ENCODE data around the gene TRIM38.

TRIM38 gene

GRCh38 chr6:26028746-26029569 lies 66.4 kb downstream of the TRIM38 start:
- no peak for DNase-seq

GRCh38 chr6:26029570-26029856 lies 66.9 kb downstream of the TRIM38 start:
- DNase-seq = no peak

- DNase-seq = no peak
Observed at GRCh38 chr6:26029857-26030653, 67.5 kb downstream of the TRIM38 start.

- no peak for DNase-seq
Observed at GRCh38 chr6:26030716-26031115, 68.1 kb downstream of the TRIM38 start.

DNA sequence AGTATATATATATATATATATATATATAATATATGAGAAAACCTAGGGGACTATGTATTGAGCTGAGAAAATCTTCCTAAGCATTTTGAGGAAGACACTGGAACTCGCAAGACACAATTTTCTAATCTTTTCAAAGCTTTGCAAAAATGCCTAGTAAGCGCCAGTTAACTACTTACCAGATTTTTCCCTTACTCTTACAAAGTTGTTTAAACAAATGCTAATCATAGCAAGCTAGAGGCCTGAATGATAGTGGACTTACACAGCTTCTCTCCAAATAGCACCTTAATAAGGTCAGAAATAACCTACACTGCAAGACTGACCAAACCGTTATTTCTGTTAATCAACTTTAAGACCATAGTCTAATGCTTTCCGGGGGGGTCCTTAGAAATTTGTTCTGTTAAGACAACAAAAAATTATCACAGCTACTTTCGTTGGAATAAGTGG lies 68.6 kb downstream of the TRIM38 start:
- no peak for DNase-seq

DNA sequence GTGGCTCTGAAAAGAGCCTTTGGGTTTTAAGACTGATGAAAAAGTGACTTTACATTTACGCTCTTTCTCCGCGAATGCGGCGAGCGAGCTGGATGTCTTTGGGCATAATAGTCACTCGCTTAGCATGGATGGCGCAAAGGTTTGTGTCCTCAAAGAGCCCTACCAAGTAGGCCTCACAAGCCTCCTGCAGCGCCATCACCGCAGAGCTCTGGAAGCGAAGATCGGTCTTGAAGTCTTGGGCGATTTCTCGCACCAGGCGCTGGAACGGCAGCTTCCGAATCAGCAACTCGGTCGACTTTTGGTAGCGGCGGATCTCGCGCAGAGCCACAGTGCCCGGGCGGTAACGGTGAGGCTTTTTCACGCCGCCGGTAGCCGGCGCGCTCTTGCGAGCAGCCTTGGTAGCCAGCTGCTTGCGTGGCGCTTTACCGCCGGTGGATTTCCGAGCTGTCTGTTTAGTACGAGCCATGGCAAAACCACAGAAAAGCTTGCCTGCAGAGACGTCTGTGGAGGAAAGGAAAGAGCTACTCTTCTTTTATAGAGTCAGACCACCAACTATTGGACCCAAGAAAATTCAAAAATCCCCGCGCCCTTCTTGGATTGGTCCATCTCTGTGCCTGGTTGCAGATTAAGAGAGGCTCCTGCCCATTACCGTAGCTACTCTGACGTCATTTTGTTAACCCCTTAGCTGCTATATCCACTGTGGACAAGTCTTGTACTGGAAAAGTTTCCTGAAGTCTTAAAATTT lies 69.2 kb downstream of the TRIM38 start:
- DNase-seq = peak; percentile 100

DNA sequence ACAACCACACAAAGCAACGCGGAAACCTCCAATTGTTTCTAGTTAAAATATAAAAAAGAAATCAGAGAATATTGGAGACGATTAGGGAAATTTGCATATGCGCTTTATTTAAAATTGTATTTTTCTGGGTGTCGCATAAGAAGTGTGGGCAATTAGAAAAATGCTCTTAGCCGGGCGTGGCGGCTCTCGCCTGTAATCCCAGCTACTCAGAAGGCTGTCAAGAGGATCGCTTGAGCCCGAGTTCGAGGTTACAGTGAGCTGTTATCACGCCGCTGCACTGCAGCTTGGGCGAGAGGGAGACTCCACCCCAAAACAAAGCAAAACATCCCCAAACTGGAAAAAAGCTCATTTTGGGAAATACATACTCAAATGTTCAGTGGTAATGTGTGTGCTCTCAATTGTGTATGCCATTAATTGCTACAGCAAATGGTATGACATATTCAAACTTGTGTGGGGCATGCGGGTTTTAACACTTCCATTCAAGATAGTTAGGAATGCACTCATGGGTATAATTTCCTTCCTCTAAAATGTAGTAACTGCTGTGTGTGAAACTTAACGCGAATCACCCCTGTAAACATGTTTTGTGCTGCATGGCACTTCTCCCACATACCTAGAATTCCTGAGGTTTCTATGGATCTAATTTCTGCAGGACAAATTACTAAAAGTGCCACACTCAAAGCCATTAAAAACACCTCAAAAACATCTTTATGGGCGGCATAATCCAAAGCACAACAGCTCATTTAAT lies 69.9 kb downstream of the TRIM38 start:
- DNase-seq = no peak

- peak; percentile 98 for DNase-seq
Observed at GRCh38 chr6:26033085-26033940, 70.7 kb downstream of the TRIM38 start.

DNA sequence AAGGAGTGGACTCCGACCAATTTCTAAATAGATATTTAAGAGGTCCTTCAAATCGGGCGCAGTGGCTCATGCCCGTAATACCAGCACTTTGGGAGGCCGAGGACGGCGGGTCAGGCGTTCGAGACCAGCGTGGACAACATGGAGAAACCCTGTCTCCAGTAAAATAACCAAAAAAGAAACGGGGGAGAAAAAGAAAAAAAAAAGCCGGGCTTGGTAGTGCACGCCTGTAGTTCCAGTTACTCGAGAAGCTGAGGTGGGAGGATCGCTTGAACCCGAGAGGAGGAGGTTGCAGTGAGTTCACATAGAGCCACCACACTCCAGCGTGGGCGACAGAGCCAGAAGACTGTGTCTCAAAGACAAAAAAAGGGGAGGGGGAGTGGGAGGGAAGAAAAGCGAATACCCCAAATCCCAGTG lies 71.3 kb downstream of the TRIM38 start:
- DNase-seq = no peak

- no peak for DNase-seq
Observed at GRCh38 chr6:26034905-26035304, 72.3 kb downstream of the TRIM38 start.

All from NCI-H748 treated with DMSO at 0.1 percent for 48 hours (cell line).